GM23248 (cell line): ENCODE results near the gene TNP1. TPM values are rescaled to one million over a fixed set of nuclear protein-coding genes. Genes with fewer than 3 reads are reported as not detected.

Experiments used
- DNase-seq: peaks from one replicate; pipeline ENCODE4 v3.0.0-alpha.2; 2015
- H2AFZ ChIP-seq: fragments of 200-600 bp; sonication (generic); 2 replicates; pipeline ENCODE4 v1.6.1; 2016; ENCODE audit warnings: antibody characterized with exemption
- H3F3A ChIP-seq: fragments of 200-600 bp; sonication (generic); 2 replicates; pipeline ENCODE4 v1.6.1; 2016; ENCODE audit warnings: mild to moderate bottlenecking, antibody characterized with exemption, mixed run types; ENCODE audit not compliant: insufficient read depth
- H3K27ac ChIP-seq: fragments of 200-600 bp; sonication (generic); 2 replicates; pipeline ENCODE4 v1.5.1; 2016; ENCODE audit warnings: mild to moderate bottlenecking
- H3K27me3 ChIP-seq: fragments of 200-600 bp; sonication (generic); replicated peaks from 2 replicates; pipeline ENCODE4 v1.6.1; 2016; ENCODE audit warnings: mild to moderate bottlenecking; ENCODE audit not compliant: insufficient read depth
- H3K36me3 ChIP-seq: fragments of 200-600 bp; sonication (generic); 2 replicates; pipeline ENCODE4 v1.6.1; 2016; ENCODE audit warnings: low read depth, mild to moderate bottlenecking
- H3K4me1 ChIP-seq: fragments of 200-600 bp; sonication (generic); 2 replicates; pipeline ENCODE4 v1.6.1; 2016; ENCODE audit warnings: mild to moderate bottlenecking; ENCODE audit not compliant: insufficient read depth
- H3K4me2 ChIP-seq: fragments of 200-600 bp; sonication (generic); one replicate; pipeline ENCODE4 v1.6.1; 2016; ENCODE audit warnings: mild to moderate bottlenecking; ENCODE audit not compliant: unreplicated experiment
- H3K4me3 ChIP-seq: fragments of 200-600 bp; sonication (generic); 2 replicates; pipeline ENCODE4 v1.5.1; 2016; ENCODE audit warnings: mild to moderate bottlenecking
- H3K79me2 ChIP-seq: fragments of 200-600 bp; sonication (generic); 2 replicates; pipeline ENCODE4 v1.6.1; 2016; ENCODE audit warnings: mild to moderate bottlenecking; ENCODE audit not compliant: insufficient read depth
- H3K9ac ChIP-seq: fragments of 200-600 bp; sonication (generic); 2 replicates; pipeline ENCODE4 v1.6.1; 2016; ENCODE audit warnings: mild to moderate bottlenecking
- H3K9me2 ChIP-seq: fragments of 200-600 bp; sonication (generic); 2 replicates; pipeline ENCODE4 v1.6.1; 2016; ENCODE audit warnings: mixed run types, mild to moderate bottlenecking, moderate library complexity; ENCODE audit not compliant: insufficient read depth
- H3K9me3 ChIP-seq: fragments of 200-600 bp; sonication (generic); one replicate; pipeline ENCODE4 v1.6.1; 2017; ENCODE audit warnings: low read depth
- H4K20me1 ChIP-seq: fragments of 200-600 bp; sonication (generic); 2 replicates; pipeline ENCODE4 v1.6.0; 2016; ENCODE audit not compliant: insufficient read depth
- EZH2 ChIP-seq: fragments of 200-600 bp; sonication (generic); IDR thresholded peaks from 2 replicates; pipeline ENCODE4 v1.6.1; 2018; ENCODE audit warnings: antibody characterized with exemption, mild to moderate bottlenecking; ENCODE audit not compliant: insufficient read depth, poor library complexity, severe bottlenecking
- EZH2phosphoT487 ChIP-seq: fragments of 200-600 bp; sonication (generic); IDR thresholded peaks from 2 replicates; pipeline ENCODE4 v1.6.1; 2018; ENCODE audit warnings: antibody characterized with exemption, moderate library complexity, mild to moderate bottlenecking, low read depth; ENCODE audit not compliant: insufficient read depth
- WGBS, 2 experiments: methylation state at CpG; one replicate each; pipeline ENCODE4 v1.1.6; 2015 to 2017; ENCODE audit warnings: low lambda C conversion rate in 2 of 2, low coverage in 1 of 2; ENCODE audit errors: missing lambda C conversion rate in 2 of 2; 5-methylcytosine and 5-hydroxymethylcytosine counted together
- in situ Hi-C: fragments of 300-500 bp; cut with MboI; formaldehyde crosslinking; loops from 2 replicates; pipeline ENCODE4 v1.15.0; 2020
- polyA plus RNA-seq: library from polyadenylated mRNA; unstranded; fragments of >200 nt; fragmentation: Nextera tagmentation; extraction: Ambion mirVana; gene quantifications from 2 replicates; pipeline ENCODE4 v1.2.1, GENCODE V29; 2016
- total RNA-seq: library from RNA; depleted of rRNA; stranded (reverse); fragments of >200 nt; shearing (Covaris generic); gene quantifications from 2 replicates; pipeline ENCODE4 v1.2.3, GENCODE V29; 2014

Gene TNP1
- total and polyA plus RNA-seq, 2 experiments from 2014 or later, result not detected

DNA sequence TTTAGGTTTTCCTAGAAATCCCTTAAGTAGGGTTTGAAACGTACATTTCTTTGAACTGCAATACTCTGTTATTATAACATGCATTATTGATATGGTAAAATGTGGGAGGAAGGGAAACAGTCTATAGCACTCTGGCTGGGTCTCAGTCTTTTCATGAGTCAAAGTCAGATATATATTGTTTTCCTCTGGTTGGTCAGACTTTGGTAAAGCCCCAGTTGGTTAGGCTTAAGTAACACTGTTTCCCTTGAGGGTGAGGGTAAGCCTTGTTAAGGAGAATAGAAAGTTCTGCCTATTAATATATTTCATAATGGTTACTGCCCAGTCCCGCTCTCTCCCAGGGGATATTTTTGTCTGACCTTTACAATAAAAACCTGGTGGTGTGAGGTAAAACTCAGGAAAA is 44.7 kb upstream of the TNP1 start:
- DNase-seq, result no peak
- Histone ChIP-seq H3K9me2 (no peaks in the 10 kb centered on the region), H3K79me2 (no peaks in the 10 kb centered on the region), H3K4me2 (no peak overlapping the region), H3K9ac (no peak overlapping the region), H3K4me3 (no peak overlapping the region), H3K27ac (no peak overlapping the region), H4K20me1 (no peaks in the 10 kb centered on the region), H3F3A (no peaks in the 10 kb centered on the region), H3K36me3 (no peaks in the 10 kb centered on the region), H3K4me1 (no peaks in the 10 kb centered on the region), H2AFZ (no peak overlapping the region), H3K9me3 (no peaks in the 10 kb centered on the region), H3K27me3 (0 out of 2 replicates have a peak, but pooled peaks cover 4% of the 10 kb centered on the region)
- TF ChIP-seq EZH2, result no peak
- no peak for TF ChIP-seq EZH2phosphoT487
- in situ Hi-C loops, result no loop called here
- WGBS, 2 experiments, result 63 to 67% methylated on average over 2 of the region's 2 CpGs

DNA sequence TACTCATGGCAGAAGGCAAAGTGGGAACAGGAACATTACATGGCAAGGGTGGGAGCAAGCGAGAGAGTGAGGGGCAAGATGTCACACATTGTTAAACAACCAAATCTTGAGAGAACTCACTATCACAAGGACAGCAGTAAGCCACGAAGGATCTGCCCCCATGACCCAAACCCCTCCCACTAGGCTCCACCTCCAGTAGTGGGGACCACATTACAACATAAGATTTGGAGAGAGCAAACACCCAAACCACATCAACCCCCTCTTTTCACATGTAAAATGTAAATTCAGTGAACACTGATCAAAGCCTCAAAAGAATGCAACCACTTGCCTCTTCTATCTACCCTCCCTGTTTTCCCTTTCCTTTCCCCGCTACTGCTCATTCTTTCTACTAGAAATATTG is 43.6 kb upstream of the TNP1 start:
- 60 to 67% methylated on average over 3 of the region's 3 CpGs for WGBS, 2 experiments
- no peak overlapping the region for H3K4me2 ChIP-seq
- H4K20me1 ChIP-seq, result no peaks in the 10 kb centered on the region
- DNase-seq, result no peak
- no peaks in the 10 kb centered on the region for H3F3A ChIP-seq
- no peaks in the 10 kb centered on the region for H3K79me2 ChIP-seq
- H3K36me3 ChIP-seq, result no peaks in the 10 kb centered on the region
- H2AFZ ChIP-seq, result no peak overlapping the region
- H3K9me3 ChIP-seq, result no peaks in the 10 kb centered on the region
- no peak overlapping the region for H3K4me3 ChIP-seq
- 0 out of 2 replicates have a peak, but pooled peaks cover 4% of the 10 kb centered on the region for H3K27me3 ChIP-seq
- in situ Hi-C loops, result no loop called here
- H3K27ac ChIP-seq, result no peak overlapping the region
- no peaks in the 10 kb centered on the region for H3K9me2 ChIP-seq
- TF ChIP-seq EZH2phosphoT487, result no peak
- TF ChIP-seq EZH2, result no peak
- no peak overlapping the region for H3K9ac ChIP-seq
- H3K4me1 ChIP-seq, result no peaks in the 10 kb centered on the region

DNA sequence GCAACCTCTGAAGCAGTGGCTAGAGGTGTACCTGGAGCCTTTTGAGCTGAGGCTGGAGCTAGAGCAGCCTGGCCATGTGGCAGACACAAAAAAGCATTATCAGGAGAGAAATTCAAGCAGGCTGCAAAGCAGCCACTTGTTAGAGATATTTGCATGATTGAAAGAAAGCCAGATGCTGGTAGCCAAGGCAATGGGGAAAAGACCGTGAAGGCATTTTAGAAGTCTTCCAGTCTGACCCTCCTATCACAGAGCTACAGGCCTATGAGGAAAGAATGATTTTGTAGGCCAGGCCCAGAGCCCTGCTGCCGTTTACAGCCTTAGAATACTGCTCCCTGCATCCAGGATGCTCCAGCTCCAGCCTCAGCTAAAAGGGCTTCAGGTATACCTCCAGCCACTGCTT is 41.4 kb upstream of the TNP1 start:
- Histone ChIP-seq H3K4me2 (no peak overlapping the region), H3K27ac (no peak overlapping the region), H3K9me2 (no peaks in the 10 kb centered on the region), H3K4me3 (no peak overlapping the region), H3K4me1 (no peaks in the 10 kb centered on the region), H3K36me3 (no peaks in the 10 kb centered on the region), H3K9ac (no peak overlapping the region), H4K20me1 (no peaks in the 10 kb centered on the region), H3K9me3 (no peaks in the 10 kb centered on the region), H3K79me2 (no peaks in the 10 kb centered on the region), H2AFZ (no peak overlapping the region), H3F3A (no peaks in the 10 kb centered on the region), H3K27me3 (0 out of 2 replicates have a peak, but pooled peaks cover 4% of the 10 kb centered on the region)
- WGBS, 2 experiments, result 58 to 63% methylated on average over 2 of the region's 2 CpGs
- DNase-seq, result no peak
- TF ChIP-seq EZH2 (no peak), EZH2phosphoT487 (no peak)
- in situ Hi-C loops, result no loop called here

DNA sequence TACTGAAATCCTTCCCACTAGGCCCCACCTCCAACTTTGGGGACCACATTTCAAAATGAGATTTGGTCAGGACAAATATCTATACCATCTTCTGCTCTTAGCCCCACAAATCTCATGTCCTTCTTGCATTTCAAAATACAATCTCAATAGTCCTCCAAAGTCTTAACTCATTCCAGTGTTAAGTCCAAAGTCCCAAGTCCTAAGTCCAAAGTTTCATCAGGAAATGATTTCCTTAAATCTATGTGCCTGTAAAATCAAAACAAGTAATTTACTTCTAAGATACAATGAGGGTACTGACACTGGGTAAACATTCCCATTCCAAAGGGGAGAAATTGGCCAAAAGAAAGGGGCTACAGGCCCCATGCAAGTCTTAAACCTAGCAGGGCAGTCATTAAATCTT is 40.5 kb upstream of the TNP1 start:
- Histone ChIP-seq H3K4me1 (no peaks in the 10 kb centered on the region), H3K27me3 (0 out of 2 replicates have a peak, but pooled peaks cover 4% of the 10 kb centered on the region), H4K20me1 (no peaks in the 10 kb centered on the region), H3K79me2 (no peaks in the 10 kb centered on the region), H3F3A (no peaks in the 10 kb centered on the region), H3K36me3 (no peaks in the 10 kb centered on the region), H3K9me2 (no peaks in the 10 kb centered on the region), H3K9me3 (no peaks in the 10 kb centered on the region), H3K9ac (no peak overlapping the region), H3K4me3 (no peak overlapping the region), H3K4me2 (no peak overlapping the region), H2AFZ (no peak overlapping the region), H3K27ac (no peak overlapping the region)
- no peak for DNase-seq
- in situ Hi-C loops, result no loop called here
- TF ChIP-seq EZH2phosphoT487 (no peak), EZH2 (no peak)

DNA sequence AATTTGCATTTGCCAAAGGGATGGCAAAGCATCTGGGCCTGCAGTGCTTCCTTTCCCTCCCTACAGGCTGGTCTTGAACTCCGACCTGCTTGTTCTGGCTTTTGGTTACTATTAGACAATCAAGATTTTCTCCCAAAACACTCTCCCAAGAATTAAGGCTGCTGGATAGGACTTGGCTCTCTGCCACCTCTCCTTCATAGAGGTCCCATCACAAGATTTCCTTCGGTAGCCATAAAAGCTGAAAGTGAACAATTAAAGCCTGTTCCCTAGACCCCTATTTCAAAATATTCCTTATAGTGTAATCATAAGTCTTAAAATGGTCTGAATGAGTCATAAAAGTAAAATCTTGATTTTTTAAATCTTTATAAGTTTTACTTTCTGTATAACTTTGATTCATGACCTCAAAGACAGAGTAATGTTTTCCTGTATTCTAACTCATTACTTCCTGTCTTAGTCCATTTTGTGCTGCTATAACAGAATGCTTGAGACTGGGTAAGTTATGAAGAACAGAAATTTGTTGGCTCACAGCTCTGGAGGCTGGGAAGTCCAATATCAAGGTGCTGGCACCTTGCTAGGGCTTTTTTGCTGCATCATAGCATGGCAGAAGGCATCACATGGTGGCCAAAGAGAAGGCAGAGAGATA is 37.8 kb upstream of the TNP1 start:
- no peak overlapping the region for H2AFZ ChIP-seq

More for the DNA sequence above, 37.8 kb upstream of the TNP1 start:
- no peak overlapping the region for H3K27ac ChIP-seq
- H3K36me3 ChIP-seq, result no peaks in the 10 kb centered on the region
- 71 to 80% methylated on average over 2 of the region's 2 CpGs for WGBS, 2 experiments
- no peak overlapping the region for H3K9ac ChIP-seq
- no peaks in the 10 kb centered on the region for H3K27me3 ChIP-seq
- no peaks in the 10 kb centered on the region for H3K79me2 ChIP-seq
- no peak for TF ChIP-seq EZH2
- TF ChIP-seq EZH2phosphoT487, result no peak
- no peaks in the 10 kb centered on the region for H3F3A ChIP-seq
- H4K20me1 ChIP-seq, result no peaks in the 10 kb centered on the region
- no peaks in the 10 kb centered on the region for H3K9me2 ChIP-seq
- DNase-seq, result no peak
- no peak overlapping the region for H3K4me3 ChIP-seq
- in situ Hi-C loops, result no loop called here
- H3K9me3 ChIP-seq, result no peaks in the 10 kb centered on the region
- H3K4me2 ChIP-seq, result no peak overlapping the region
- H3K4me1 ChIP-seq, result no peaks in the 10 kb centered on the region
